Endothelial cell of umbilical vein (primary cell): ENCODE results near the gene LCN6. TPM values are rescaled to one million over a fixed set of nuclear protein-coding genes. Genes with fewer than 3 reads are reported as not detected.

Experiments used
- BruUV-seq: library from RNA; stranded (reverse); fragments of 400-500 nt; replicated peaks from 2 replicates; lab custom pipeline; 2021; lab: Mats Ljungman, UMichigan
- CTCF ChIA-PET: fragments of 300-600, 350-600 bp; sonication (Branson Sonifier 250); formaldehyde crosslinking; loops from one replicate; lab custom pipeline; 2021; ENCODE audit warnings: antibody characterized with exemption, inconsistent platforms; lab: Charles Lee
- POLR2A ChIA-PET: fragments of 300-600, 350-600 bp; sonication (Branson Sonifier 250); formaldehyde crosslinking; loops from one replicate; lab custom pipeline; 2021; ENCODE audit warnings: antibody characterized with exemption, inconsistent platforms; lab: Charles Lee
- DNase-seq: peaks from one replicate; pipeline ENCODE4 v3.0.0-alpha.2; 2011; ENCODE audit warnings: low read depth, low spot score
- FAIRE-seq: peaks from 2 replicates; lab custom pipeline; 2011; peaks lifted over from hg19 to GRCh38; lab: Jason Lieb, UNC
- H2AFZ ChIP-seq: 2 replicates; pipeline ENCODE4 v1.6.0; 2012; ENCODE audit warnings: low read depth, low read length, control low read depth, inconsistent platforms
- H3K27ac ChIP-seq: 2 replicates; pipeline ENCODE4 v1.5.1; 2011; ENCODE audit warnings: low read depth, mild to moderate bottlenecking, control low read depth, low read length, moderate library complexity; ENCODE audit not compliant: insufficient read depth
- H3K27me3 ChIP-seq, 2 experiments: 2 replicates each; pipeline versions ENCODE4 v1.6.0 to v1.6.1; 2011; ENCODE audit warnings: low read length in 2 of 2, mixed read lengths in 1 of 2; ENCODE audit not compliant: control insufficient read depth in 2 of 2, insufficient read depth in 2 of 2
- H3K36me3 ChIP-seq, 2 experiments: 2 replicates in 1 of 2; 3 replicates in 1 of 2; pipeline ENCODE4 v1.5.1; 2011; ENCODE audit warnings: low read length in 2 of 2, mild to moderate bottlenecking in 1 of 2, moderate library complexity in 1 of 2; ENCODE audit not compliant: control insufficient read depth in 2 of 2, insufficient read depth in 2 of 2; ENCODE audit errors: extremely low read depth in 1 of 2
- H3K4me1 ChIP-seq: 3 replicates; pipeline ENCODE4 v1.5.1; 2011; ENCODE audit warnings: mild to moderate bottlenecking, low read length; ENCODE audit not compliant: control insufficient read depth, insufficient read depth; ENCODE audit errors: extremely low read depth
- H3K4me2 ChIP-seq: 2 replicates; pipeline ENCODE4 v1.6.1; 2011; ENCODE audit warnings: low read length, control low read depth, mixed read lengths; ENCODE audit not compliant: insufficient read depth
- H3K4me3 ChIP-seq, 3 experiments: fragments of 200-600 bp in 1 of 3; sonication (generic), shearing (Covaris generic) in 1 of 3; replicated peaks in 1 of 3; 2 replicates each; pipeline ENCODE4 v1.5.1; 2011 to 2016; ENCODE audit warnings: control low read depth in 3 of 3, low read length in 3 of 3, mild to moderate bottlenecking in 2 of 3, inconsistent platforms in 1 of 3, low read depth in 1 of 3, moderate library complexity in 1 of 3; ENCODE audit not compliant: insufficient read depth in 1 of 3
- H3K79me2 ChIP-seq: 2 replicates; pipeline ENCODE4 v1.6.0; 2012; ENCODE audit warnings: low read length, inconsistent platforms; ENCODE audit not compliant: control insufficient read depth, insufficient read depth
- H3K9ac ChIP-seq: replicated peaks from 2 replicates; pipeline ENCODE3; 2011; ENCODE audit warnings: low read length, control low read depth; ENCODE audit not compliant: insufficient read depth; ENCODE audit errors: extremely low read depth
- H3K9me1 ChIP-seq: replicated peaks from 3 replicates; pipeline ENCODE4 v1.6.0; 2011; ENCODE audit warnings: mild to moderate bottlenecking, low read length; ENCODE audit not compliant: control insufficient read depth, insufficient read depth; ENCODE audit errors: extremely low read depth
- H3K9me3 ChIP-seq: replicated peaks from 2 replicates; pipeline ENCODE4 v1.5.1; 2012; ENCODE audit warnings: low read length, inconsistent platforms; ENCODE audit not compliant: control insufficient read depth, insufficient read depth
- H4K20me1 ChIP-seq: replicated peaks from 2 replicates; pipeline ENCODE3; 2011; ENCODE audit warnings: mild to moderate bottlenecking, low read length; ENCODE audit not compliant: control insufficient read depth, insufficient read depth; ENCODE audit errors: extremely low read depth
- EZH2 ChIP-seq: IDR thresholded peaks from 2 replicates; pipeline ENCODE4 v1.6.1; 2012; ENCODE audit warnings: borderline replicate concordance, low read depth, mild to moderate bottlenecking, moderate library complexity, low read length, inconsistent platforms; ENCODE audit not compliant: severe bottlenecking
- FOS ChIP-seq: IDR thresholded peaks from 2 replicates; pipeline ENCODE4 v1.6.1; 2011; ENCODE audit warnings: mild to moderate bottlenecking, low read length, moderate library complexity, borderline replicate concordance; ENCODE audit not compliant: insufficient read depth
- GATA2 ChIP-seq: IDR thresholded peaks from 2 replicates; pipeline ENCODE4 v1.7.0; 2011; ENCODE audit warnings: low read depth, mild to moderate bottlenecking, moderate library complexity, mixed read lengths, low read length; ENCODE audit not compliant: insufficient read length, insufficient read depth
- JUN ChIP-seq: IDR thresholded peaks from 2 replicates; pipeline ENCODE4 v1.6.1; 2011; ENCODE audit warnings: borderline replicate concordance, low read depth; ENCODE audit not compliant: insufficient read length, insufficient read depth
- MYC ChIP-seq: IDR thresholded peaks from one replicate; pipeline ENCODE4 v1.6.1; 2011; ENCODE audit warnings: mild to moderate bottlenecking, low read depth, low read length
- POLR2A ChIP-seq: IDR thresholded peaks from 2 replicates; pipeline ENCODE4 v1.6.1; 2012; ENCODE audit warnings: low read depth, mild to moderate bottlenecking, control low read depth, low read length
- POLR2AphosphoS5 ChIP-seq: IDR thresholded peaks from 2 replicates; pipeline ENCODE4 v1.6.1; 2012; ENCODE audit warnings: low read depth, mild to moderate bottlenecking, control low read depth, low read length, moderate library complexity; ENCODE audit not compliant: insufficient read depth
- dilution Hi-C: fragments of 300-500 bp; cut with MboI; formaldehyde crosslinking; loops from one replicate; pipeline ENCODE4 v1.15.0; 2019; ENCODE audit warnings: low sequenced_read_pairs; ENCODE audit not compliant: extremely low pct_ligation_motif_present
- intact Hi-C: fragments of 100-400 bp; cut with micrococcal nuclease; formaldehyde crosslinking; loops from one replicate; pipeline ENCODE4 v1.10.0; 2022
- polyA plus RNA-seq, 4 experiments: library from polyadenylated mRNA; depleted of rRNA in 3 of 4; stranded (reverse) in 3 of 4; unstranded in 1 of 4; fragments of >200 nt; gene quantifications; 2 replicates each; pipeline versions ENCODE4 v1.2.1 to v1.2.3, GENCODE V29; 2011 to 2012; ENCODE audit warnings: missing spikeins in 1 of 4
- total RNA-seq: library from RNA; stranded (reverse); gene quantifications from 2 replicates; pipeline ENCODE4 v1.2.3, GENCODE V29; 2021
- TF ChIP-seq, protein P1 (sequence below), 2 donors: IDR thresholded peaks; 1 replicate in 1 of 2; 2 replicates in 1 of 2; pipeline ENCODE4 v1.5.1; 2011; ENCODE audit warnings: low read length in 2 of 2, mild to moderate bottlenecking in 2 of 2, moderate library complexity in 2 of 2, control low read depth in 1 of 2, inconsistent platforms in 1 of 2, low read depth in 1 of 2; ENCODE audit not compliant: insufficient read depth in 1 of 2; ENCODE audit errors: extremely low read depth in 1 of 2
- TF ChIP-seq, protein P2 (sequence below): IDR thresholded peaks from 2 replicates; pipeline ENCODE4 v1.6.1; 2011; ENCODE audit not compliant: insufficient read depth, insufficient read length

The LCN6 gene
- total and polyA plus RNA-seq, 2 donors (not counting 3 experiments of a cell fraction or from before 2014, with no cell fraction given) = 0.17 TPM; not detected in 1

DNA sequence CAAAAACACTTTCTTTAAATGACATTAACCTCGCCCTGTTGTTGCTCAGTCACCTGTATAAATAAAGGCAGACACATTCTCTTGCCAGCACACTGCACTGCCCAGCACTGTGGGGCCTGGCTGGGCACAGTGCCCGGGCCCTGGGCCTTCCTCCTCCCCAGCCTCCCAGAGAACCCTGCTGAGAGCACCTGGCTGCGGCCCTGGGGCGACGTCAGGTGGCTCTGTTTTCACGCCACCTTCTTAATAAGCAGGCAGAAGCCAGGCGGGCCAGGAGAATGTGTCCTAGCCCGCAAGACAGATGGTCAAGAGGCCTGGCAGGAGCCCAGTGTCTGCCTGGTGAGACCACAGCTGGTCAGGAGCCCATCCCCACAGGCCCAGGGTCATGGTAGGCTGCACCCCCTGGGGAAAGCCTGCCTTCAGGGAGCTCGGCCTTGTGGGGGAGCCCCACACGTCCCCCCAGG, 52.9 kb downstream of the LCN6 start:
- Histone ChIP-seq H3K9me1 (no peaks in the 10 kb centered on the region), H2AFZ (no peak overlapping the region), H3K4me3 (no peak overlapping the region), H3K4me1 (peaks cover 6% of the 10 kb centered on the region), H3K9ac (no peak overlapping the region), H4K20me1 (no peaks in the 10 kb centered on the region), H3K27me3 (peaks cover 0 to 2% of the 10 kb centered on the region in 2 experiments), H3K9me3 (no peaks in the 10 kb centered on the region), H3K27ac (no peak overlapping the region), H3K4me2 (no peak overlapping the region), H3K79me2 (no peaks in the 10 kb centered on the region), H3K36me3 (no peaks in the 10 kb centered on the region)
- ChIA-PET POLR2A (no interaction called here), CTCF (interaction anchor here (1.3 to 1.6 kb wide), 4 partner anchors 9 to 32 kb away, joined by 4 to 5 read pairs (median 4); no protein-coding TSS in a partner anchor)
- dilution Hi-C loops (no loop called here), intact Hi-C loops (no loop called here)
- TF ChIP-seq POLR2AphosphoS5 (no peak), POLR2A (no peak), EZH2 (no peak), FOS (no peak), MYC (no peak), JUN (no peak), GATA2 (no peak)
- TF ChIP-seq, protein P1, sequence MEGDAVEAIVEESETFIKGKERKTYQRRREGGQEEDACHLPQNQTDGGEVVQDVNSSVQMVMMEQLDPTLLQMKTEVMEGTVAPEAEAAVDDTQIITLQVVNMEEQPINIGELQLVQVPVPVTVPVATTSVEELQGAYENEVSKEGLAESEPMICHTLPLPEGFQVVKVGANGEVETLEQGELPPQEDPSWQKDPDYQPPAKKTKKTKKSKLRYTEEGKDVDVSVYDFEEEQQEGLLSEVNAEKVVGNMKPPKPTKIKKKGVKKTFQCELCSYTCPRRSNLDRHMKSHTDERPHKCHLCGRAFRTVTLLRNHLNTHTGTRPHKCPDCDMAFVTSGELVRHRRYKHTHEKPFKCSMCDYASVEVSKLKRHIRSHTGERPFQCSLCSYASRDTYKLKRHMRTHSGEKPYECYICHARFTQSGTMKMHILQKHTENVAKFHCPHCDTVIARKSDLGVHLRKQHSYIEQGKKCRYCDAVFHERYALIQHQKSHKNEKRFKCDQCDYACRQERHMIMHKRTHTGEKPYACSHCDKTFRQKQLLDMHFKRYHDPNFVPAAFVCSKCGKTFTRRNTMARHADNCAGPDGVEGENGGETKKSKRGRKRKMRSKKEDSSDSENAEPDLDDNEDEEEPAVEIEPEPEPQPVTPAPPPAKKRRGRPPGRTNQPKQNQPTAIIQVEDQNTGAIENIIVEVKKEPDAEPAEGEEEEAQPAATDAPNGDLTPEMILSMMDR (IDR thresholded peaks at IDR 0.05; ENCODE audit: extremely low read depth in 1 of 2, insufficient read depth in 1 of 2, low read depth in 1 of 2, low read length in 2 of 2) = no peak
- TF ChIP-seq, protein P2, sequence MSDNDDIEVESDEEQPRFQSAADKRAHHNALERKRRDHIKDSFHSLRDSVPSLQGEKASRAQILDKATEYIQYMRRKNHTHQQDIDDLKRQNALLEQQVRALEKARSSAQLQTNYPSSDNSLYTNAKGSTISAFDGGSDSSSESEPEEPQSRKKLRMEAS = no peak
- peak; percentile 29 for DNase-seq
- no TSS peak for BruUV-seq
- no peak for FAIRE-seq
